ENCODE data around the gene PIM2. TPM values are rescaled to one million over a fixed set of nuclear protein-coding genes. Genes with fewer than 3 reads are reported as not detected.
A peak's percentile ranks its signal among the peaks of the same experiment; 100 is the strongest.

The PIM2 gene
- total and polyA plus RNA-seq, 2 of the 13 experiments (the other 11 are each of a cell fraction or from before 2014, with no cell fraction given): 14.4 to 15.8 TPM

DNA sequence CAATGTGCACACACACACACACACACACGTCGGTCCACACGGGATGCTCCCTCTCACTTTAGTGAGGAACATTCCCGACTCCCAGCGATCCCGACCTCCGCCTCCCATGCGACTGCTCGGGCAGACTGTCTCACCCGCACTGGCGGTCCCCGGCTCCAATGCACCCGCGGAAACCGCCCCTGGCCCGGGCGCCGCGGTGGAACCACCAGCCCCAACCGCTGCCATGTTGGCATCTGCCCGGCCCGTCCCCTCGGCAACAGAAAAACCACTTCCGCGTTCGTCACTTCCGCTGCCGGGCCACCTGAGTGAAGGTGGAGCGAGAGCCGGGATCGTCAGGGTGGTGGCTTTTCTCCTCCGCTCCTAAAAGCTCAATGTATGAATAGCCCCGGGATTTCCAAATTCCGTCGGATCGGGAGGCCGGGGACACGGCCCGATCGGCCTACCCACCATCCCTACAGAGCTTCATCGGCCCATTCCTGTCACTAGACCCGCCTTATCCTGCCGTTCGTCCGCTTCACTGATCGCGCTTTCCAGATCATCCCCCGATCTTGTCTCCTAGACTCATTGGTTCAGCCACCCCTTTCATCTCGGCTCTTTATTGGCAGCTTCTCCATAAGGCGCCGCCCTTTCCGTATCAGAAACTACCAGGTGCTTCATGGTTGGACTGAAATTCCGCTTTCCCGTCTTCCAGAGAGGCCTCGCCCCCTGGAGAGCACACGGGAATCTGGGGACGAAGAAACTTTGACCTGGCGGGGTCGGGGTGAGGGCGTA lies 7.2 kb downstream of the PIM2 start, which contains the start of gene SLC35A2 (continued):
- TF ChIP-seq ZFP91 (CRISPR knock-in tag; IDR thresholded peaks at IDR 0.05; ENCODE audit: borderline replicate concordance) (peak; percentile 61; the same call in 1 of the 2 replicates), ZSCAN9 (CRISPR knock-in tag; IDR thresholded peaks at IDR 0.05; ENCODE audit: borderline replicate concordance) (0 out of 2 replicates have a peak, but pooled peaks have one; percentile 30), AGO1 (IDR thresholded peaks at IDR 0.05; ENCODE audit: low read depth, low read length, poor library complexity, severe bottlenecking) (peak; percentile 64), ZSCAN31 (CRISPR knock-in tag; IDR thresholded peaks at IDR 0.05; ENCODE audit: low read depth) (0 out of 2 replicates have a peak, but pooled peaks have one; percentile 80), SRSF1 (optimal IDR thresholded peaks at IDR 0.05; ENCODE audit: low read depth, low read length) (peak; percentile 75), ZNF276 (CRISPR knock-in tag; IDR thresholded peaks at IDR 0.05; ENCODE audit: low read depth) (peak; percentile 69; the same call in 1 of the 2 replicates), PRDM10 (CRISPR knock-in tag; IDR thresholded peaks at IDR 0.05; ENCODE audit: low read depth) (peak; percentile 7; the same call in 1 of the 2 replicates), IRF2 (CRISPR knock-in tag; IDR thresholded peaks at IDR 0.05) (peak; percentile 36; the same call in 1 of the 2 replicates), DMAP1 (CRISPR knock-in tag; IDR thresholded peaks at IDR 0.05) (peak; percentile 60; the same call in 1 of the 2 replicates), ZC3H13 (CRISPR knock-in tag; IDR thresholded peaks at IDR 0.05) (peak; percentile 69; the same call in 1 of the 2 replicates), ATF1 (CRISPR knock-in tag; IDR thresholded peaks at IDR 0.05) (peak; percentile 89), PAX8 (CRISPR knock-in tag; IDR thresholded peaks at IDR 0.05; ENCODE audit: borderline replicate concordance) (no peak), TERF1 (CRISPR knock-in tag; IDR thresholded peaks at IDR 0.05) (no peak), NFYC (CRISPR knock-in tag; IDR thresholded peaks at IDR 0.05) (peak; percentile 61), ZNF143 (CRISPR knock-in tag; IDR thresholded peaks at IDR 0.05) (0 out of 2 replicates have a peak, but pooled peaks have one; percentile 14), ZNF816 (CRISPR knock-in tag; IDR thresholded peaks at IDR 0.05; ENCODE audit: borderline replicate concordance) (no peak), RFXAP (CRISPR knock-in tag; IDR thresholded peaks at IDR 0.05; ENCODE audit: borderline replicate concordance) (0 out of 2 replicates have a peak, but pooled peaks have one; percentile 9), ZNF674 (CRISPR knock-in tag; IDR thresholded peaks at IDR 0.05; ENCODE audit: low read depth) (no peak)
- TF ChIP-seq, protein P1, sequence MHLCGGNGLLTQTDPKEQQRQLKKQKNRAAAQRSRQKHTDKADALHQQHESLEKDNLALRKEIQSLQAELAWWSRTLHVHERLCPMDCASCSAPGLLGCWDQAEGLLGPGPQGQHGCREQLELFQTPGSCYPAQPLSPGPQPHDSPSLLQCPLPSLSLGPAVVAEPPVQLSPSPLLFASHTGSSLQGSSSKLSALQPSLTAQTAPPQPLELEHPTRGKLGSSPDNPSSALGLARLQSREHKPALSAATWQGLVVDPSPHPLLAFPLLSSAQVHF (CRISPR knock-in tag; IDR thresholded peaks at IDR 0.05): peak; percentile 74; the same call in 1 of the 2 replicates

Measured in HepG2 (cell line).